ENCODE measurements around the gene TCERG1L.

Gene TCERG1L

DNA sequence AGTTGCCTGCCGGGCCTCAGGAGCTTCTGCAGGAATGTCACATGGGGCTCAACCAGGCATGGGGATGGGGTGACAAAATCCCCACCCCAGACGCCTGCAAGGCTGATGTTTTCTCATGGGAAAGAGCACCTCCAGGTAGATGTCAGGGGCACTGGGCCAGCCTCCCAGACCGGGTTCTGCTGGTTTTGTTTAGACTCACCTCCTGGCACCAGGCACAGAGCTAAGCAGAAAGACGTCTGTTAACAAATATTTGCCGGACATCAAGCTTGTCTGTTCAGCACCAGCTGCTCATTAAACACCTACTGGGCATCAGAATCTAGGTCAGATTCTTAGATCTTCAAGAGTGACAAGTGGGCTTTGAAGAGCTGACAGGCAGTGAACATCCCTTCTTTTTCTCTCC is 34.9 kb upstream of the TCERG1L start:
- no peaks in the 10 kb centered on the region for H3K27me3 ChIP-seq (ENCODE audit: insufficient read depth, poor library complexity, severe bottlenecking)
- no peak overlapping the region for H3K27ac ChIP-seq (replicated peaks)
- DNase-seq (ENCODE audit: low read depth in 1 of 2, low spot score in 1 of 2): no peak
- no peak overlapping the region for H3K4me3 ChIP-seq (replicated peaks; ENCODE audit: insufficient read depth, low read length)
- TF ChIP-seq, protein P1, sequence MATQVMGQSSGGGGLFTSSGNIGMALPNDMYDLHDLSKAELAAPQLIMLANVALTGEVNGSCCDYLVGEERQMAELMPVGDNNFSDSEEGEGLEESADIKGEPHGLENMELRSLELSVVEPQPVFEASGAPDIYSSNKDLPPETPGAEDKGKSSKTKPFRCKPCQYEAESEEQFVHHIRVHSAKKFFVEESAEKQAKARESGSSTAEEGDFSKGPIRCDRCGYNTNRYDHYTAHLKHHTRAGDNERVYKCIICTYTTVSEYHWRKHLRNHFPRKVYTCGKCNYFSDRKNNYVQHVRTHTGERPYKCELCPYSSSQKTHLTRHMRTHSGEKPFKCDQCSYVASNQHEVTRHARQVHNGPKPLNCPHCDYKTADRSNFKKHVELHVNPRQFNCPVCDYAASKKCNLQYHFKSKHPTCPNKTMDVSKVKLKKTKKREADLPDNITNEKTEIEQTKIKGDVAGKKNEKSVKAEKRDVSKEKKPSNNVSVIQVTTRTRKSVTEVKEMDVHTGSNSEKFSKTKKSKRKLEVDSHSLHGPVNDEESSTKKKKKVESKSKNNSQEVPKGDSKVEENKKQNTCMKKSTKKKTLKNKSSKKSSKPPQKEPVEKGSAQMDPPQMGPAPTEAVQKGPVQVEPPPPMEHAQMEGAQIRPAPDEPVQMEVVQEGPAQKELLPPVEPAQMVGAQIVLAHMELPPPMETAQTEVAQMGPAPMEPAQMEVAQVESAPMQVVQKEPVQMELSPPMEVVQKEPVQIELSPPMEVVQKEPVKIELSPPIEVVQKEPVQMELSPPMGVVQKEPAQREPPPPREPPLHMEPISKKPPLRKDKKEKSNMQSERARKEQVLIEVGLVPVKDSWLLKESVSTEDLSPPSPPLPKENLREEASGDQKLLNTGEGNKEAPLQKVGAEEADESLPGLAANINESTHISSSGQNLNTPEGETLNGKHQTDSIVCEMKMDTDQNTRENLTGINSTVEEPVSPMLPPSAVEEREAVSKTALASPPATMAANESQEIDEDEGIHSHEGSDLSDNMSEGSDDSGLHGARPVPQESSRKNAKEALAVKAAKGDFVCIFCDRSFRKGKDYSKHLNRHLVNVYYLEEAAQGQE (IDR thresholded peaks at IDR 0.05; ENCODE audit: insufficient replicate concordance, low read depth): no peak
- no peak for TF ChIP-seq SPI1 (IDR thresholded peaks at IDR 0.05; ENCODE audit: borderline replicate concordance, low read depth)
- no peak for TF ChIP-seq GABPA (IDR thresholded peaks at IDR 0.05; ENCODE audit: low read depth)

DNA sequence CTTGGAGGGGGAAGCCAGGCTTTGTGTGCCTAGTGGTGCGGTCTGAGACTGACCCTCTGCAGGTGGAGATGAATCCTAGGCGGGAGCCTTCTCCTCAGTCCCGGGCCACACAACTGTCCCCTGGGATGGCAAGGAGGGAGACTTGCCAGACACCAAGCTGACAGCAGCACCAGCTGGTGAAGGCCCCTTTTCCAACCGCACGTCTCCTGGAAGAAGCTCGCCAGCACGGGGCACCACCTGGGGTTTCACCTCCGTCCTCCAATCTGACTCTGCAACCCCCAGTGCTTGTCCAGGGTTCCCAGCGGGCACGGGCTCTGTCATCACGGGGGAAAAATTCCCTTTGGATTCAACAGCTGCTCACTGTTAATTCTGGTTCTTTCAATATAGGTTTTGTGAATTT is 34.2 kb upstream of the TCERG1L start:
- no peak for DNase-seq (ENCODE audit: low read depth in 1 of 2, low spot score in 1 of 2)
- Histone ChIP-seq H3K27ac (replicated peaks) (no peak overlapping the region), H3K4me3 (replicated peaks; ENCODE audit: insufficient read depth, low read length) (no peak overlapping the region), H3K27me3 (ENCODE audit: insufficient read depth, poor library complexity, severe bottlenecking) (no peaks in the 10 kb centered on the region)
- TF ChIP-seq CTCF (IDR thresholded peaks at IDR 0.05; ENCODE audit: insufficient read depth, low read length) (no peak), POLR2AphosphoS5 (IDR thresholded peaks at IDR 0.05; ENCODE audit: low read depth) (no peak), GABPA (IDR thresholded peaks at IDR 0.05; ENCODE audit: low read depth) (no peak), SPI1 (IDR thresholded peaks at IDR 0.05; ENCODE audit: borderline replicate concordance, low read depth) (no peak)
- TF ChIP-seq, protein P1 (IDR thresholded peaks at IDR 0.05; ENCODE audit: insufficient replicate concordance, low read depth): no peak

DNA sequence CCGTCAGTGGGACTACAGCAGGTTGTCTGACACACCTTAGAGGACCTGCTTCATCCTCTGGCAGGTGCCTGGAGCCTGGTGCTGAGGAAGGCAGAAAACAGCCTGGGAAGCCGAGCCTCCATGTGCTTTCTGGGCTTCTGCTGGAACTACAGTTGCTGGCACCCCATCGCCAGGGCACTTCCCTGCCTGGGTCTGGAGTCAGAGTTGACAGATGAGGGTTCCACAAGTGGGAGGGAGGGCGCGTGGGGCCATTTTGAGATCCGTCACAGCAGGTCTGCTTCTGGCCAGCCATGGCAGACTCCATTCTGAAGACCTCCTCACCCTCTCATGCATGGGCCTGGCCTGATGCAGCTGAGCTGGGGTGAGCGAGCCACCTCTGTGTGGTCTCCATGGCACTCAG is 33.2 kb upstream of the TCERG1L start:
- DNase-seq (ENCODE audit: low read depth in 1 of 2, low spot score in 1 of 2): no peak
- TF ChIP-seq SPI1 (IDR thresholded peaks at IDR 0.05; ENCODE audit: borderline replicate concordance, low read depth) (no peak), CTCF (IDR thresholded peaks at IDR 0.05; ENCODE audit: insufficient read depth, low read length) (no peak)
- Histone ChIP-seq H3K27ac (replicated peaks) (no peak overlapping the region), H3K27me3 (ENCODE audit: insufficient read depth, poor library complexity, severe bottlenecking) (no peaks in the 10 kb centered on the region), H3K4me3 (replicated peaks; ENCODE audit: insufficient read depth, low read length) (no peak overlapping the region)

DNA sequence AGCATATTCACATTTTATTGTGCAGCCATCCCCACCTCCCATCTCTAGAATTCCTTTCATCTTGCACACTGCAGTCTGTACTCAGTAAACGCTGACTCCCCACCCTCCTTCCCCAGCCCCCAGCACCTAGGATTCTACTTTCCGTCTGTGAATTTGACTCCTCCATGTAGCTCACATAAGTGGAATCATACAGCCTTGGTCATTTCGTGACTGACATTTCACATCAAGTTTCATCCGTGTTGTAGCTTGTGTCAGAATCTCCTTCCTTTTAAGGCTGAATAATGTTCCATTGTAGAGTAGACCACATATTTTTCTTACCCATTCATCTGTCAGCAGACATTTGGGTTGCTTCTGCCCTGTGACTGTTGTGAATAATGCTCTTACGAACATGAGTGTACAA is 26.2 kb upstream of the TCERG1L start:
- no peak overlapping the region for H3K27ac ChIP-seq (replicated peaks)
- no peaks in the 10 kb centered on the region for H3K27me3 ChIP-seq (ENCODE audit: insufficient read depth, poor library complexity, severe bottlenecking)
- TF ChIP-seq SPI1 (IDR thresholded peaks at IDR 0.05; ENCODE audit: borderline replicate concordance, low read depth): no peak
- no peak for TF ChIP-seq CTCF (IDR thresholded peaks at IDR 0.05; ENCODE audit: insufficient read depth, low read length)
- no peak for TF ChIP-seq GABPA (IDR thresholded peaks at IDR 0.05; ENCODE audit: low read depth)
- TF ChIP-seq POLR2AphosphoS5 (IDR thresholded peaks at IDR 0.05; ENCODE audit: low read depth): no peak
- TF ChIP-seq, protein P1 (IDR thresholded peaks at IDR 0.05; ENCODE audit: insufficient replicate concordance, low read depth): no peak
- DNase-seq (ENCODE audit: low read depth in 1 of 2, low spot score in 1 of 2): no peak
- H3K4me3 ChIP-seq (replicated peaks; ENCODE audit: insufficient read depth, low read length): no peak overlapping the region
